Upper lobe of right lung (tissue), 1 donor: ENCODE measurements around the gene DUS1L. TPM values are rescaled to one million over a fixed set of nuclear protein-coding genes. Genes with fewer than 3 reads are reported as not detected.

Experiments used
- ATAC-seq: fragments of 200-7000 bp; cut with Tn5 transposase; one replicate; pipeline ENCODE4 v1.9.1; 2020; ENCODE audit warnings: mild to moderate bottlenecking, moderate library complexity
- DNase-seq: peaks from one replicate; pipeline ENCODE4 v3.0.0-alpha.2; 2020
- H3K27ac ChIP-seq: fragments of 200-600 bp; one replicate; pipeline ENCODE4 v1.8.0; 2022
- H3K27me3 ChIP-seq: fragments of 200-600 bp; one replicate; pipeline ENCODE4 v1.8.0; 2022; ENCODE audit warnings: mild to moderate bottlenecking
- H3K36me3 ChIP-seq: fragments of 200-600 bp; one replicate; pipeline ENCODE4 v1.8.0; 2022
- H3K4me1 ChIP-seq: fragments of 200-600 bp; one replicate; pipeline ENCODE4 v1.8.0; 2022
- H3K4me3 ChIP-seq: fragments of 200-600 bp; one replicate; pipeline ENCODE4 v1.8.0; 2022; ENCODE audit warnings: mild to moderate bottlenecking
- H3K9me3 ChIP-seq: fragments of 200-600 bp; one replicate; pipeline ENCODE4 v1.8.0; 2022
- CTCF ChIP-seq: fragments of 200-600 bp; IDR thresholded peaks from one replicate; pipeline ENCODE4 v1.8.0; 2022; ENCODE audit warnings: antibody characterized with exemption
- intact Hi-C: fragments of 100-400 bp; cut with DNase I; formaldehyde crosslinking; loops from one replicate; pipeline ENCODE4 v1.11.0; 2022
- total RNA-seq: library from RNA; stranded (reverse); fragmentation: NEBNext Ultra II Directional; extraction: Animal tissue kit (Norgen Biotek cat#: 25700); gene quantifications from one replicate; pipeline ENCODE4 v1.2.1, GENCODE V29; 2021
- donor health status: DM: no; HTN: yes; CAD: no; lungs with severe emphysema.

DUS1L gene
- total RNA-seq, 1 donor from 2014 or later = 82.4 TPM

GRCh38 chr17:82055023-82055964, 10.3 kb downstream of the DUS1L start:
- intact Hi-C loops = no loop called here
- peaks cover 51% of the 10 kb centered on the region for H3K36me3 ChIP-seq
- no peaks in the 10 kb centered on the region for H3K9me3 ChIP-seq
- DNase-seq (no peak), ATAC-seq (no peak)
- no peak for TF ChIP-seq CTCF
- H3K4me3 ChIP-seq = no peak overlapping the region
- H3K27ac ChIP-seq = no peak overlapping the region
- peaks cover 16% of the 10 kb centered on the region for H3K4me1 ChIP-seq
- H3K27me3 ChIP-seq = no peaks in the 10 kb centered on the region

GRCh38 chr17:82054351-82055022, 11.1 kb downstream of the DUS1L start:
- peaks cover 47% of the 10 kb centered on the region for H3K36me3 ChIP-seq
- no peaks in the 10 kb centered on the region for H3K27me3 ChIP-seq
- H3K27ac ChIP-seq = no peak overlapping the region
- no peaks in the 10 kb centered on the region for H3K9me3 ChIP-seq
- H3K4me1 ChIP-seq = peaks cover 20% of the 10 kb centered on the region
- ATAC-seq = no peak
- DNase-seq = no peak
- H3K4me3 ChIP-seq = no peak overlapping the region
- TF ChIP-seq CTCF = no peak
- intact Hi-C loops = no loop called here

GRCh38 chr17:82053556-82054263, 11.9 kb downstream of the DUS1L start:
- intact Hi-C loops = no loop called here
- ATAC-seq = no peak

GRCh38 chr17:82053130-82053529, 12.5 kb downstream of the DUS1L start:
- TF ChIP-seq CTCF = no peak
- Histone ChIP-seq H3K4me1 (peaks cover 20% of the 10 kb centered on the region), H3K9me3 (no peaks in the 10 kb centered on the region), H3K27ac (no peak overlapping the region), H3K27me3 (no peaks in the 10 kb centered on the region), H3K36me3 (peaks cover 50% of the 10 kb centered on the region), H3K4me3 (peak overlapping the region; percentile 83)
- DNase-seq (no peak), ATAC-seq (no peak)
- intact Hi-C loops = no loop called here

More at GRCh38 chr17:82053556-82054263, 11.9 kb downstream of the DUS1L start:
- TF ChIP-seq CTCF = no peak
- Histone ChIP-seq H3K36me3 (peaks cover 51% of the 10 kb centered on the region), H3K27me3 (no peaks in the 10 kb centered on the region), H3K4me1 (peaks cover 20% of the 10 kb centered on the region), H3K27ac (no peak overlapping the region), H3K9me3 (no peaks in the 10 kb centered on the region), H3K4me3 (no peak overlapping the region)
- no peak for DNase-seq

- no peak for DNase-seq
- Histone ChIP-seq H3K4me3 (peak overlapping the region; percentile 83), H3K27ac (peak overlapping the region; percentile 58), H3K36me3 (peaks cover 46% of the 10 kb centered on the region), H3K9me3 (no peaks in the 10 kb centered on the region), H3K27me3 (no peaks in the 10 kb centered on the region), H3K4me1 (peaks cover 20% of the 10 kb centered on the region)
- ATAC-seq = no peak
- intact Hi-C loops = no loop called here
- no peak for TF ChIP-seq CTCF
Measured at GRCh38 chr17:82052638-82053059, 13.0 kb downstream of the DUS1L start.
